GM21737 (cell line): ENCODE data around the gene SLC66A1.
A peak's percentile ranks its signal among the peaks of the same experiment; 100 is the strongest.
"Not testable (repeated sequence)": the region's sequence is repeated elsewhere in the genome, so short reads cannot be mapped to it uniquely, and the experiment has no call there.

Experiments used
- ATAC-seq: cut with Tn5 transposase; IDR thresholded peaks from one replicate; pipeline ENCODE4 v1.9.1; 2021; ENCODE audit warnings: mild to moderate bottlenecking, moderate library complexity; ENCODE audit not compliant: unreplicated experiment

The SLC66A1 gene

DNA sequence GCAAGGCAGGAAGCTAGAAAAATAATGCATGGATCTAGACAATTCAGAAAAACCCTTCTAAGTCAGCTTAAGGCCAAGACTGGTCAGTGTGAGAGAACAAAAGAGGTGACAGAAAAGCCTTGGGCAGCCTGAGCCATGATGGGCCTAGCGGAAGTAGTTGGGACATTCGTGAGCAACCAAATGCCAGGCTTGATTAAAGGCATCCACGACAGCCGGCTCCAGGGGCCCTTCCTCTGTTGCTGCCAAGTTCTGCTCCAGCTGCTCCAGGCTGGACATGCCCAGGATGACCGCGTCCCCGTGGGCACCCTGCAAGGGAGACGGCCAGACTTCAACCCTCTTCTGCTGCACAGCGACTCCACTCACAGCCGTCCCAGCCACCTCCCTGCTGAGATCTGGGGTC is 8.0 kb upstream of the SLC66A1 start:
- not testable (repeated sequence) for ATAC-seq

- ATAC-seq = no peak
Measured at GRCh38 chr1:19305880-19306279, 6.2 kb upstream of the SLC66A1 start.

GRCh38 chr1:19306941-19307340 is 5.2 kb upstream of the SLC66A1 start:
- no peak for ATAC-seq

GRCh38 chr1:19307794-19308508 is 4.2 kb upstream of the SLC66A1 start:
- ATAC-seq = no peak

GRCh38 chr1:19308509-19308907 is 3.6 kb upstream of the SLC66A1 start:
- ATAC-seq = no peak

DNA sequence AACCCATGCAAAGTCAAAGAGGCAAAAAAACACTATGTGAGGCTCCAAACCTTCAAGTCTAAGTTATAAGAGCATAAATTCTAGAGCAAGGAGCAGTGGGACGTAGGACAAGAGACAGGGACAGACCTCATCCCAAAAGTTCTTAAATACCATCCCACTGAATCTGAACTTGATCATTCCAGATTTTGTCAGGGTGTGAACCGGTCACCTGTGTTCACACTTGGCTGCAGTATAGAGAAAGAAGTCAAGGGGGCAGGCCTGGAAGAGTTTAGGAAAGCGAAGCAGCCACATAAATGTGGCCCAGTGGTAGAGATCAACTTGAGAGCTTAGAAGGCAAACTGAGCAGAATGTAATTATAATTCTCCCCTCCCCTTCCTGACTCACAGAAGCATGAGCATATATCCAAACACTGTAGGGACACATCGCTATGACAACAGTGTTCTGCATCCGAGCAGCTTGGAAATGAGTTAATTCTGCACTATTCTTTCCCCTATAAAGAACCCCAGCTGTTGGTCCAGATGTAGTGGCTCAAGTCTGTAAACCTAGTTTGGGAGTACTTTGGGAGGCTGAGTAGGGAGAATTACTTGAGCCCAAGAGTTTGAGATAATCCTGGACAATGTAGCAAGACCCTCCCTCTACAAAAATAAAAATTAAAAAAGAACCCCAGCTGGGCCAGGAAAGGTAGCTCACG is 2.9 kb upstream of the SLC66A1 start:
- no peak for ATAC-seq

DNA sequence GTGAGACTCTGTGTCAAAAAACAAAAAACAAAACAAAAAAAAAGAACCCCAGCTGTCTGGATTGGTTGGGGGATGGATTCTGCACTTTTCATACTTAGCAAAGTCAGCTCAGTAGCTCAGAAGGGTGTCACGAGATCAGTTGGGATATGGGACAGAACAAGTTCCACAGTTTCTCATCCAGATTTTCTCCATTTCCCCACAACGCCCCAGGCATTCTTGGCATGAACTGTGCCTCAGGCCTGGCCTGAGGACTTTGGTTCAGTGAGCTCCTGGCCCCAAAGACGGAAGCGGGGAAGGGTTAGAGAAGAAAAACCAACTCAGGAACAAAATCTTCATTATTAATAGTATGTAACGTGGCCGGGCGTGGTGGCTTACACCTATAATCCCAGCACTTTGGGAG is 2.1 kb upstream of the SLC66A1 start:
- no peak for ATAC-seq

GRCh38 chr1:19310720-19311502 is 1.2 kb upstream of the SLC66A1 start:
- no peak for ATAC-seq

DNA sequence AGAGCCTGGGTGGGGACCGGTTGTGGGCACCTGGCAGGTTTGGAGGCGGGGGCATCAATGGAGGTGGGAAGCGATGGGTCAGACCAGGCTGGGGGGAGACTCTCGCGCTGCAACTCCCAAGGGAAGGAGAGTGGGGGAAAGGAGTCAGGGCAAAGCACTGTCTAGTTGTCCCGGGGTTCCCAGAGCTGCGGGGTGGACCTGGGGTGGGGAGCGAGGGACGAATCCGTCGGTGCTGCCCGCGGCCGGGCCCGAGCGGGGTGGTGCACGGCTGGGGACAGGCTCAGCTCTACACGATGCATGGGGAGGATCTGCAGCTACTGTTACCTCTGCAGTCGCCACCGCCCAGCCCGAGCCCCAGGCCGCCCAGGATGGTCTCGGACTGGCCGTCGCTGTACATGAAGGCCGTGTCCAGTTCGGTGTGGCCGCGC is 609 bp upstream of the SLC66A1 start:
- ATAC-seq = peak; percentile 1

- peak; percentile 9 for ATAC-seq
Measured at GRCh38 chr1:19312782-19313635, 883 bp downstream of the SLC66A1 start.

GRCh38 chr1:19313636-19313959 is 1.5 kb downstream of the SLC66A1 start:
- ATAC-seq = no peak

- no peak for ATAC-seq
Measured at GRCh38 chr1:19313961-19314882, 2.1 kb downstream of the SLC66A1 start.

DNA sequence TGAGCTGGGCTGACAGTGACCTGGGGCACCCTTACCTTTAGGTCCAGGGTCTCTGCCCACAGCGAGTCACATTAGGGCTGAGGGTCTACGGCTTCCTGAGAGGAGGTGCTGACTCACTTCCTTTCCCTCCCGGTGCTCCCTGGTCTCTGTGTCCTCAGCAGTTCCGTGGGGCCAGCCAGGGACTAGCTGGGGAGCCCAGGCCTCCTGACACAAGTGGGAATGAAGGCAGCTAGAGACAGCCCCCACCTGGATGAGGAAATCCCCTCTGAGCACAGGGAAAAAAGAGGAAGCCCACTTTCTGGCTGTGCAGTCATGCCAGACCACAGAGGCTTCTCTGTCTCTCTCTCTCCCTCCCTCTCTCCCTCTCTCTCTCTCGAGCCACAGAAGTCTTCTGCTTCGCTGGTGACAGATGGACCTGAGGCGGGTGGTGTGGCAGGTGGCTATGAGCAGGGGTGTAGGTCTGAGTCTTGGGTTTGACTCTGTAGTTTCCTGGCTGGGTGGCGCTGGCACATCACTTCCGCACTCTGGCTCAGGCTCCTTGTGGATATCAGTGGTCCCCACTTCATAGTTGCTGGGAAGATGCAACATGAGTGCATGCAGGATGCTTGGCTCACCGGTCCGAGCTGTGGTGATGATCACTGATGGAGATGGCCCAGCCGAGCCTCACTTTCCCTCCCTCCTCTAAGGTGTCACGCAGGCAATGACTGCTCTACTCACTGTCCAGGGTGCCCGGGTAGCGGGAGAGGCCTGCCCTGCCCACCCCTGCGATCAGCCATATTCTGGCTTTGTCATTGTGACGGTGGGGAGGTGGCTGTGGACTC is 3.5 kb downstream of the SLC66A1 start:
- no peak for ATAC-seq

GRCh38 chr1:19317126-19317910 is 5.2 kb downstream of the SLC66A1 start:
- ATAC-seq = no peak

DNA sequence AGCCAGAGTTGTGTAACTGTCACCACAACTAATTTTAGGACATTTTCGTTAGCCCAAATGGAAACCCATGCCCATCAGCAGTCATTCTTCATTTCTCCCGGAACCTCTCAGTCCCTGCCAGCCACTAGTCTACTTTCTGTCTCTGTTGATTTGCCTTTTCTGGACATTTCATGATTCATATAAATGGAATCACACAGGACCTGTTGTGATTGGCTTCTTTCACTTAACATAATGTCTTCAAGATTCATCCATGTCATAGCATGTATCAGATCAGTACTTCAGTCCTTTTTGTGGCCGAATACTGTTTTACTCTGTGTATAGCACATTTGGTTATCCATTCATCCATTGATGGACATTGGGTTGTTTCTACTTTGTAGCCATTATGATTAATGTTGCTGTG is 7.1 kb downstream of the SLC66A1 start:
- ATAC-seq = no peak

- ATAC-seq = no peak
Measured at GRCh38 chr1:19321071-19321470, 8.9 kb downstream of the SLC66A1 start.

- no peak for ATAC-seq
Measured at GRCh38 chr1:19322481-19322880, 10.4 kb downstream of the SLC66A1 start.

DNA sequence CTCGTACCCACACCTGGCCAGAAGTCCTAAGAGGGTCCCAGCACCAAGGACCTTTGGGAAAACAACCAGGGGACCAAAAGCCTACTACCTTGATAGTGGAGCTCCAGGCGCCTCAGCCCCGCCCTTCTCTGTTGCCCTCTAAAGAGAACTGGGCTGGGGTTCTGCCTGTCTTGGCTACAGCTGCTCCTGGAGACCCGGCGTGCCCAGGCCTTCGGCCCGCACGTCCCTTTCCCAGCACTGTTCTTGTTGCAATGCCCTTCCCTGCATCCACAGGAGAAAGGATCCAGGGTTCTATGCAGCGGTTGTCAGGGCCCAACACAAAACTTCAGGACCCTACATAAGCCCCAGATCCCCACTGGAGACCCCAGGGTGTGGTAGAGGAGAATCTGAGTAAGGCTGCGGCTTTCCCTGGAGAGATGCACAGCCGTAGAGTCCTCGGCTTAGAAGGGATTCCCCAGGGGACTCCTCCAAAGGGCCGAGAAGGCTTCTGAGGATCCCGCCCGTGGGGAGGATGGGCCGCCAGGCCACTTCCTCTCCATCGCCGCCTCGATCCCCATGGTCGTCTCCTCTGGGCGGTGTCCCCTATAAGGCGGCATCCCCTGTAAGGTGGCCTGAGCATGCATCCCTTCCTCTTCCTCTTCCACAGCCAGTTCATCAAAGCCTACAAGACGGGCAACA is 12.0 kb downstream of the SLC66A1 start:
- ATAC-seq = no peak
